HepG2 (cell line): ENCODE results near the gene PROX1. TPM values are rescaled to one million over a fixed set of nuclear protein-coding genes. Genes with fewer than 3 reads are reported as not detected.

Experiments used
- ISL2 ChIP-seq: sonication (generic); formaldehyde crosslinking; IDR thresholded peaks from 2 replicates; pipeline ENCODE4 v1.5.0; 2020; ENCODE audit warnings: missing genetic modification reagents
- KLF9 ChIP-seq: IDR thresholded peaks from 2 replicates; pipeline ENCODE4 v1.6.1; 2016; ENCODE audit warnings: low read depth
- MIER2 ChIP-seq: IDR thresholded peaks from 2 replicates; pipeline ENCODE4 v1.6.1; 2016; ENCODE audit warnings: missing biosample characterization, missing genetic modification reagents
- MYC ChIP-seq: sonication (generic); formaldehyde crosslinking; IDR thresholded peaks from 2 replicates; pipeline ENCODE4 v1.9.0; 2021; ENCODE audit warnings: missing genetic modification reagents, borderline replicate concordance
- TBP ChIP-seq: sonication (generic); formaldehyde crosslinking; IDR thresholded peaks from 2 replicates; pipeline ENCODE4 v1.5.0; 2020; ENCODE audit warnings: missing genetic modification reagents
- TBX3 ChIP-seq: fragments of 450-650 bp; IDR thresholded peaks from 2 replicates; pipeline ENCODE4 v1.6.1; 2017; ENCODE audit warnings: antibody characterized with exemption, mild to moderate bottlenecking, inconsistent platforms, borderline replicate concordance
- TCF7L2 ChIP-seq: IDR thresholded peaks from 2 replicates; pipeline ENCODE4 v1.6.1; 2011; ENCODE audit warnings: mild to moderate bottlenecking, low read depth, low read length, moderate library complexity
- YEATS4 ChIP-seq: sonication (generic); formaldehyde crosslinking; IDR thresholded peaks from 2 replicates; pipeline ENCODE4 v1.4.0; 2020; ENCODE audit warnings: missing genetic modification reagents, borderline replicate concordance
- polyA plus RNA-seq, 8 experiments: library from polyadenylated mRNA; depleted of rRNA in 3 of 8; stranded (reverse) in 7 of 8; unstranded in 1 of 8; fragments of >200 nt; fragmentation: Illumina TruSeq in 4 of 8; extraction: Trizol in 4 of 8; gene quantifications; 2 replicates each; pipeline versions ENCODE4 v1.2.1 to v1.2.3, GENCODE V29; 2011 to 2016; ENCODE audit warnings: low read depth in 4 of 8, missing spikeins in 1 of 8, mixed read lengths in 1 of 8; ENCODE audit not compliant: insufficient read depth in 1 of 8
- total RNA-seq, 5 experiments: library from RNA; depleted of rRNA; stranded (reverse); fragments of >200 nt; fragmentation: Illumina TruSeq; extraction: Trizol; gene quantifications; 2 replicates each; pipeline ENCODE4 v1.2.3, GENCODE V29; 2016; ENCODE audit warnings: low read depth in 1 of 5
- TF ChIP-seq, protein P1 (sequence below), 2 experiments: sonication (generic) in 1 of 2; formaldehyde crosslinking in 1 of 2; IDR thresholded peaks; 2 replicates each; pipeline versions ENCODE4 v1.6.1 to v1.9.0; 2014 to 2022; ENCODE audit warnings: antibody characterized with exemption in 1 of 2, borderline replicate concordance in 1 of 2, inconsistent platforms in 1 of 2, low read depth in 1 of 2, missing genetic modification reagents in 1 of 2
- TF ChIP-seq, protein P2 (sequence below): sonication (generic); formaldehyde crosslinking; IDR thresholded peaks from one replicate; pipeline ENCODE4 v1.5.1; 2020; ENCODE audit warnings: mild to moderate bottlenecking, missing genetic modification reagents; ENCODE audit errors: not compliant biosample characterization
- TF ChIP-seq, protein P3 (sequence below): sonication (generic); formaldehyde crosslinking; IDR thresholded peaks from 2 replicates; pipeline ENCODE4 v1.5.1; 2020; ENCODE audit warnings: missing genetic modification reagents, mild to moderate bottlenecking, borderline replicate concordance

PROX1 gene
- total and polyA plus RNA-seq, 2 of the 13 experiments (the other 11 are each of a cell fraction or from before 2014, with no cell fraction given), result 12.3 to 30.2 TPM

DNA sequence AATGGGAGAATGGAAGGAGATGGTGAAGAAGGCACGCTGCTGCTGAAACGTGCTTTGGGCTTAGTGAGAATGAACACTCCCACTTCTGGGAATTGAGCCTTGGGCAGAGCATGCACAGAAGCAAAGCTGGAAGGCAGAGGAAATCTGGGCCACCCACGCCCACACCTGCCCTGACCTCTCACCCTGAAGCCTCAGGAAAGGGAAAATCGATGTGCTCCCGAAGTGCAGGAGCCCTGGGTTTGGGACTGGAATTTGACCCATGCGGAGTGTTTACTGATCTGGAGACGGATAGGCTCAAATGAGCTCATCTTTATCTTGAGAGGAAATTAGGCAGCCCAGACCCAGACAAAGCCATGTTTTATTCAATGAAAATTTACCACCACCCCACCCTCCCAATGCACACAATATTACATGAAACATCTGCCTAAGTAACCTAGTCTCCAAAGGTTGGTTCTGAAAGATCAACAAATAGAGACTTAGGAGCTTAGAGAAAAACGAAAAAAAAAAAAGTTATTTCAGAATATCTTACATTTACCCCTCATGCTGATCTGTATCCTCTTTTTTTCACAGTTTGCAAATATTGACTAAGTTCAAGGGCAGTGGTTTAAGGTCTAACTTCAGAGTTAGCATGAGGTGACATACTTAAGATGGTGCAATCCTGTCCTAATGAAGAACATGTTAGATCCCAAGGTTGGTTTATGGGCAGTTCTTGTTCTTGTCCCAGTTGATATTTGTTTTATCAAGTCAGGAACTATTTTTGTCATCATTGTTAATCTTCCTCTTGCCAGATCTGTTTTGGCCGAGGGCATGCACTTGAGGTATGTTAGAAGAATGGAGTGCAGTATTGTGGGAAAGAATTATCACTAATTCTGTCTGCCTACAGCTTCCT is 63.0 kb downstream of the PROX1 start (continued):
- TF ChIP-seq, protein P1, sequence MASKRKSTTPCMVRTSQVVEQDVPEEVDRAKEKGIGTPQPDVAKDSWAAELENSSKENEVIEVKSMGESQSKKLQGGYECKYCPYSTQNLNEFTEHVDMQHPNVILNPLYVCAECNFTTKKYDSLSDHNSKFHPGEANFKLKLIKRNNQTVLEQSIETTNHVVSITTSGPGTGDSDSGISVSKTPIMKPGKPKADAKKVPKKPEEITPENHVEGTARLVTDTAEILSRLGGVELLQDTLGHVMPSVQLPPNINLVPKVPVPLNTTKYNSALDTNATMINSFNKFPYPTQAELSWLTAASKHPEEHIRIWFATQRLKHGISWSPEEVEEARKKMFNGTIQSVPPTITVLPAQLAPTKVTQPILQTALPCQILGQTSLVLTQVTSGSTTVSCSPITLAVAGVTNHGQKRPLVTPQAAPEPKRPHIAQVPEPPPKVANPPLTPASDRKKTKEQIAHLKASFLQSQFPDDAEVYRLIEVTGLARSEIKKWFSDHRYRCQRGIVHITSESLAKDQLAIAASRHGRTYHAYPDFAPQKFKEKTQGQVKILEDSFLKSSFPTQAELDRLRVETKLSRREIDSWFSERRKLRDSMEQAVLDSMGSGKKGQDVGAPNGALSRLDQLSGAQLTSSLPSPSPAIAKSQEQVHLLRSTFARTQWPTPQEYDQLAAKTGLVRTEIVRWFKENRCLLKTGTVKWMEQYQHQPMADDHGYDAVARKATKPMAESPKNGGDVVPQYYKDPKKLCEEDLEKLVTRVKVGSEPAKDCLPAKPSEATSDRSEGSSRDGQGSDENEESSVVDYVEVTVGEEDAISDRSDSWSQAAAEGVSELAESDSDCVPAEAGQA (IDR thresholded peaks at IDR 0.05; ENCODE audit: low read depth), result no peak
- TF ChIP-seq, protein P1 (CRISPR knock-in tag; IDR thresholded peaks at IDR 0.05; ENCODE audit: borderline replicate concordance), result no peak
- TF ChIP-seq MYC (CRISPR knock-in tag) (peak; percentile 96), YEATS4 (peak; percentile 82; the same call in 1 of the 2 replicates), KLF9 (CRISPR knock-in tag) (no peak; the same call in 1 of the 2 replicates), ISL2 (CRISPR knock-in tag) (peak; percentile 98), TBX3 (peak; percentile 51; the same call in 1 of the 2 replicates), TBP (no peak), TCF7L2 (peak; percentile 71), MIER2 (CRISPR knock-in tag) (peak; percentile 55)
- TF ChIP-seq, protein P2, sequence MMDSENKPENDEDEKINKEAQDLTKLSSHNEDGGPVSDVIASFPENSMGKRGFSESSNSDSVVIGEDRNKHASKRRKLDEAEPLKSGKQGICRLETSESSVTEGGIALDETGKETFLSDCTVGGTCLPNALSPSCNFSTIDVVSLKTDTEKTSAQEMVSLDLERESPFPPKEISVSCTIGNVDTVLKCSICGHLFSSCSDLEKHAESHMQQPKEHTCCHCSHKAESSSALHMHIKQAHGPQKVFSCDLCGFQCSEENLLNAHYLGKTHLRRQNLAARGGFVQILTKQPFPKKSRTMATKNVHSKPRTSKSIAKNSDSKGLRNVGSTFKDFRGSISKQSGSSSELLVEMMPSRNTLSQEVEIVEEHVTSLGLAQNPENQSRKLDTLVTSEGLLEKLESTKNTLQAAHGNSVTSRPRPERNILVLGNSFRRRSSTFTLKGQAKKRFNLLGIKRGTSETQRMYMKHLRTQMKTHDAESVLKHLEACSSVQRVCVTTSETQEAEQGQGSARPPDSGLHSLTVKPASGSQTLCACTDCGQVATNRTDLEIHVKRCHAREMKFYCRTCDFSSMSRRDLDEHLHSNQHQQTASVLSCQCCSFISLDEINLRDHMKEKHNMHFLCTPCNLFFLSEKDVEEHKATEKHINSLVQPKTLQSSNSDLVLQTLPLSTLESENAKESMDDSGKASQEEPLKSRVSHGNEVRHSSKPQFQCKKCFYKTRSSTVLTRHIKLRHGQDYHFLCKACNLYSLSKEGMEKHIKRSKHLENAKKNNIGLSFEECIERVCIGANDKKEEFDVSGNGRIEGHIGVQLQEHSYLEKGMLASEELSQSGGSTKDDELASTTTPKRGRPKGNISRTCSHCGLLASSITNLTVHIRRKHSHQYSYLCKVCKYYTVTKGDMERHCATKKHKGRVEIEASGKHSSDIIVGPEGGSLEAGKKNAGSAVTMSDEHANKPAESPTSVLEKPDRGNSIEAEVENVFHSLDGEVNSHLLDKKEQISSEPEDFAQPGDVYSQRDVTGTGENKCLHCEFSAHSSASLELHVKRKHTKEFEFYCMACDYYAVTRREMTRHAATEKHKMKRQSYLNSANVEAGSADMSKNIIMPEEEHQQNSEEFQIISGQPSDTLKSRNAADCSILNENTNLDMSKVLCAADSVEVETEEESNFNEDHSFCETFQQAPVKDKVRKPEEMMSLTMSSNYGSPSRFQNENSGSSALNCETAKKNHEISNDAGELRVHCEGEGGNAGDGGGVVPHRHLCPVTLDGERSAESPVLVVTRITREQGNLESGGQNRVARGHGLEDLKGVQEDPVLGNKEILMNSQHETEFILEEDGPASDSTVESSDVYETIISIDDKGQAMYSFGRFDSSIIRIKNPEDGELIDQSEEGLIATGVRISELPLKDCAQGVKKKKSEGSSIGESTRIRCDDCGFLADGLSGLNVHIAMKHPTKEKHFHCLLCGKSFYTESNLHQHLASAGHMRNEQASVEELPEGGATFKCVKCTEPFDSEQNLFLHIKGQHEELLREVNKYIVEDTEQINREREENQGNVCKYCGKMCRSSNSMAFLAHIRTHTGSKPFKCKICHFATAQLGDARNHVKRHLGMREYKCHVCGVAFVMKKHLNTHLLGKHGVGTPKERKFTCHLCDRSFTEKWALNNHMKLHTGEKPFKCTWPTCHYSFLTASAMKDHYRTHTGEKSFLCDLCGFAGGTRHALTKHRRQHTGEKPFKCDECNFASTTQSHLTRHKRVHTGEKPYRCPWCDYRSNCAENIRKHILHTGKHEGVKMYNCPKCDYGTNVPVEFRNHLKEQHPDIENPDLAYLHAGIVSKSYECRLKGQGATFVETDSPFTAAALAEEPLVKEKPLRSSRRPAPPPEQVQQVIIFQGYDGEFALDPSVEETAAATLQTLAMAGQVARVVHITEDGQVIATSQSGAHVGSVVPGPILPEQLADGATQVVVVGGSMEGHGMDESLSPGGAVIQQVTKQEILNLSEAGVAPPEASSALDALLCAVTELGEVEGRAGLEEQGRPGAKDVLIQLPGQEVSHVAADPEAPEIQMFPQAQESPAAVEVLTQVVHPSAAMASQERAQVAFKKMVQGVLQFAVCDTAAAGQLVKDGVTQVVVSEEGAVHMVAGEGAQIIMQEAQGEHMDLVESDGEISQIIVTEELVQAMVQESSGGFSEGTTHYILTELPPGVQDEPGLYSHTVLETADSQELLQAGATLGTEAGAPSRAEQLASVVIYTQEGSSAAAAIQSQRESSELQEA (CRISPR knock-in tag), result peak; percentile 50
- TF ChIP-seq, protein P3, sequence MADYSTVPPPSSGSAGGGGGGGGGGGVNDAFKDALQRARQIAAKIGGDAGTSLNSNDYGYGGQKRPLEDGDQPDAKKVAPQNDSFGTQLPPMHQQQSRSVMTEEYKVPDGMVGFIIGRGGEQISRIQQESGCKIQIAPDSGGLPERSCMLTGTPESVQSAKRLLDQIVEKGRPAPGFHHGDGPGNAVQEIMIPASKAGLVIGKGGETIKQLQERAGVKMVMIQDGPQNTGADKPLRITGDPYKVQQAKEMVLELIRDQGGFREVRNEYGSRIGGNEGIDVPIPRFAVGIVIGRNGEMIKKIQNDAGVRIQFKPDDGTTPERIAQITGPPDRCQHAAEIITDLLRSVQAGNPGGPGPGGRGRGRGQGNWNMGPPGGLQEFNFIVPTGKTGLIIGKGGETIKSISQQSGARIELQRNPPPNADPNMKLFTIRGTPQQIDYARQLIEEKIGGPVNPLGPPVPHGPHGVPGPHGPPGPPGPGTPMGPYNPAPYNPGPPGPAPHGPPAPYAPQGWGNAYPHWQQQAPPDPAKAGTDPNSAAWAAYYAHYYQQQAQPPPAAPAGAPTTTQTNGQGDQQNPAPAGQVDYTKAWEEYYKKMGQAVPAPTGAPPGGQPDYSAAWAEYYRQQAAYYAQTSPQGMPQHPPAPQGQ (CRISPR knock-in tag), result peak; percentile 56; the same call in 1 of the 2 replicates
